Measurements from ENCODE around the gene ABCB8. TPM values are rescaled to one million over a fixed set of nuclear protein-coding genes. Genes with fewer than 3 reads are reported as not detected.

ABCB8 gene
- total RNA-seq, 1 donor from 2014 or later: 38.1 TPM

DNA sequence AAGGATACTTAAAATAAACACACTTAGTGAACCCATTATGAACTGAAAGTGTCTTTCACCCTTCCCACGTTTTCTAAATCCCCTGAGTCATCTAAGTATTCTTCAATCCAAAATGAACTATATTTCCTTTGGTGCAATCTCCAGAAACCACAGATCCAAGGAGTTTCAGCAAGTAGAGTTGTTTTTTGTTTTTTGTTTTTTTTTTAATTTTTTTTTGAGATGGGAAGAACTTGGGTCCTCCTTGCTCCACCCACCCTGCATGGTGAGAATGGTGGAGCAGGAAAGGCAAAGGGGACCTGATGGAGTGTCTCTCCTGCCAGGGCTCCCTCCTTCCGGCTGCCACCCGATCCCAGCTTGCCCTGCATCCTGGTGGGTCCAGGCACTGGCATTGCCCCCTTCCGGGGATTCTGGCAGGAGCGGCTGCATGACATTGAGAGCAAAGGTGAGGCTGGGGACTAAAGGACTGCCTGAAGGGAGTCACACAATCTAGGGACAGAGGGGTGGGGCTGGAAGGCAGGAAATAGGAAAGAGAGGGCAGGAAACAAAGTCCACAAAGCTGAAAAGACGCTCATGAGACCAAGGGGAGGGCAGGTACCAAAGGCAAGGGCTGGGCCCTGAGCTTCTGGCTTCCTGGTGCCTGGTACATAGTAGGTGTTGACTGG, 16.1 kb upstream of the ABCB8 start:
- H3K27me3 Mint-ChIP-seq (ENCODE audit: unreplicated experiment): peaks cover 3% of the 10 kb centered on the region
- H3K4me1 Mint-ChIP-seq (ENCODE audit: unreplicated experiment): peaks cover 23% of the 10 kb centered on the region
- H3K27ac Mint-ChIP-seq (ENCODE audit: unreplicated experiment): no peak overlapping the region
- H3K4me3 Mint-ChIP-seq (ENCODE audit: unreplicated experiment): no peak overlapping the region
- H3K9me3 Mint-ChIP-seq (ENCODE audit: unreplicated experiment): no peaks in the 10 kb centered on the region
- TF ChIP-seq, protein P1, sequence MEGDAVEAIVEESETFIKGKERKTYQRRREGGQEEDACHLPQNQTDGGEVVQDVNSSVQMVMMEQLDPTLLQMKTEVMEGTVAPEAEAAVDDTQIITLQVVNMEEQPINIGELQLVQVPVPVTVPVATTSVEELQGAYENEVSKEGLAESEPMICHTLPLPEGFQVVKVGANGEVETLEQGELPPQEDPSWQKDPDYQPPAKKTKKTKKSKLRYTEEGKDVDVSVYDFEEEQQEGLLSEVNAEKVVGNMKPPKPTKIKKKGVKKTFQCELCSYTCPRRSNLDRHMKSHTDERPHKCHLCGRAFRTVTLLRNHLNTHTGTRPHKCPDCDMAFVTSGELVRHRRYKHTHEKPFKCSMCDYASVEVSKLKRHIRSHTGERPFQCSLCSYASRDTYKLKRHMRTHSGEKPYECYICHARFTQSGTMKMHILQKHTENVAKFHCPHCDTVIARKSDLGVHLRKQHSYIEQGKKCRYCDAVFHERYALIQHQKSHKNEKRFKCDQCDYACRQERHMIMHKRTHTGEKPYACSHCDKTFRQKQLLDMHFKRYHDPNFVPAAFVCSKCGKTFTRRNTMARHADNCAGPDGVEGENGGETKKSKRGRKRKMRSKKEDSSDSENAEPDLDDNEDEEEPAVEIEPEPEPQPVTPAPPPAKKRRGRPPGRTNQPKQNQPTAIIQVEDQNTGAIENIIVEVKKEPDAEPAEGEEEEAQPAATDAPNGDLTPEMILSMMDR (IDR thresholded peaks at IDR 0.05): no peak
- DNase-seq (ENCODE audit: extremely low spot score, unreplicated experiment): no peak
- no peaks in the 10 kb centered on the region for H3K36me3 Mint-ChIP-seq (ENCODE audit: unreplicated experiment)

DNA sequence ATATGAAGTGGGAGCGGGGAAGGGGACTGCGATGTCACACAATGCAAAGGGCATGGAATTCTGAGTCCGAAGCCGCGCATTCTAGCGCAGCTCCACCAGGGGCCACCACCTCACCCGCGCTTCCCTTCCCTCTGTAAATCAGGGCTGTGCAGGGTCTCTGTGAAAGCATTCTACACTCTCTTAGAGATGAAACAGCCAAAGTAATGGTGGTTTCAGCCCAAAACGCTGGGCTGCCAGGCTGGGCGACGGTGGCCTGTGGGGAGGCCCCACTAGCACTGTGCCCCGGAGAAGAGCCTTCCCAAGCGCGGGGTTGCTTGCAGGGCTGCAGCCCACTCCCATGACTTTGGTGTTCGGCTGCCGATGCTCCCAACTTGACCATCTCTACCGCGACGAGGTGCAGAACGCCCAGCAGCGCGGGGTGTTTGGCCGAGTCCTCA, 15.3 kb upstream of the ABCB8 start:
- H3K27ac Mint-ChIP-seq (ENCODE audit: unreplicated experiment): no peak overlapping the region
- no peak for DNase-seq (ENCODE audit: extremely low spot score, unreplicated experiment)
- H3K4me1 Mint-ChIP-seq (ENCODE audit: unreplicated experiment): peaks cover 18% of the 10 kb centered on the region
- no peaks in the 10 kb centered on the region for H3K36me3 Mint-ChIP-seq (ENCODE audit: unreplicated experiment)
- H3K9me3 Mint-ChIP-seq (ENCODE audit: unreplicated experiment): no peaks in the 10 kb centered on the region
- no peak overlapping the region for H3K4me3 Mint-ChIP-seq (ENCODE audit: unreplicated experiment)
- peaks cover 3% of the 10 kb centered on the region for H3K27me3 Mint-ChIP-seq (ENCODE audit: unreplicated experiment)
- TF ChIP-seq, protein P1 (IDR thresholded peaks at IDR 0.05): peak; percentile 59

DNA sequence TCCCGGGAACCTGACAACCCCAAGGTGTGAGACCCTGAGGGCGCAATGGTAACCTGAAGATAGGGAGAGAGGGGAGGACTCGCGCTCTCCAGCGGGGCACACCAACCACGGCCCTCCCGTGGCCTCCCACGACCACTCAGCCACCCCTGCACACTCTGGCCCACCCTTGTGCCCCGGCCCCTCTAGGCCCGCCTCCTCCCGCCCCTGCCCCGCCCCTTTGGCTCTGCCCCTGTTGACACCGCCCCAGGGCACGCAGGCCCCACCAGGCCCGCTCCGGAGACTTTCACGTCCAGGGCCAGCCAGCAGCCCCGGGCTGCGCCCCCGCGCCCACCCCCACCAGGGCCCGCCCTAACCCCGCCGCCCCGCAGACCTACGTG, 14.9 kb upstream of the ABCB8 start:
- H3K4me1 Mint-ChIP-seq (ENCODE audit: unreplicated experiment): peaks cover 21% of the 10 kb centered on the region
- no peak overlapping the region for H3K27ac Mint-ChIP-seq (ENCODE audit: unreplicated experiment)
- H3K36me3 Mint-ChIP-seq (ENCODE audit: unreplicated experiment): no peaks in the 10 kb centered on the region
- DNase-seq (ENCODE audit: extremely low spot score, unreplicated experiment): no peak
- peaks cover 7% of the 10 kb centered on the region for H3K27me3 Mint-ChIP-seq (ENCODE audit: unreplicated experiment)
- no peaks in the 10 kb centered on the region for H3K9me3 Mint-ChIP-seq (ENCODE audit: unreplicated experiment)
- H3K4me3 Mint-ChIP-seq (ENCODE audit: unreplicated experiment): no peak overlapping the region
- TF ChIP-seq, protein P1 (IDR thresholded peaks at IDR 0.05): no peak

DNA sequence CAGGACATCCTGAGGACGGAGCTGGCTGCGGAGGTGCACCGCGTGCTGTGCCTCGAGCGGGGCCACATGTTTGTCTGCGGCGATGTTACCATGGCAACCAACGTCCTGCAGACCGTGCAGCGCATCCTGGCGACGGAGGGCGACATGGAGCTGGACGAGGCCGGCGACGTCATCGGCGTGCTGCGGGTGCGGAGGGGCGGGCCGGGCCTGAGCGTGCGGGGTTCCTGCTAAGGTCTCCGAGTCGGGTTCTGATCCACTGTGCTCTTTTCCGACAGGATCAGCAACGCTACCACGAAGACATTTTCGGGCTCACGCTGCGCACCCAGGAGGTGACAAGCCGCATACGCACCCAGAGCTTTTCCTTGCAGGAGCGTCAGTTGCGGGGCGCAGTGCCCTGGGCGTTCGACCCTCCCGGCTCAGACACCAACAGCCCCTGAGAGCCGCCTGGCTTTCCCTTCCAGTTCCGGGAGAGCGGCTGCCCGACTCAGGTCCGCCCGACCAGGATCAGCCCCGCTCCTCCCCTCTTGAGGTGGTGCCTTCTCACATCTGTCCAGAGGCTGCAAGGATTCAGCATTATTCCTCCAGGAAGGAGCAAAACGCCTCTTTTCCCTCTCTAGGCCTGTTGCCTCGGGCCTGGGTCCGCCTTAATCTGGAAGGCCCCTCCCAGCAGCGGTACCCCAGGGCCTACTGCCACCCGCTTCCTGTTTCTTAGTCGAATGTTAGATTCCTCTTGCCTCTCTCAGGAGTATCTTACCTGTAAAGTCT, 14.3 kb upstream of the ABCB8 start:
- H3K27me3 Mint-ChIP-seq (ENCODE audit: unreplicated experiment): peaks cover 9% of the 10 kb centered on the region
- DNase-seq (ENCODE audit: extremely low spot score, unreplicated experiment): no peak
- H3K4me1 Mint-ChIP-seq (ENCODE audit: unreplicated experiment): peaks cover 22% of the 10 kb centered on the region
- H3K36me3 Mint-ChIP-seq (ENCODE audit: unreplicated experiment): no peaks in the 10 kb centered on the region
- H3K9me3 Mint-ChIP-seq (ENCODE audit: unreplicated experiment): no peaks in the 10 kb centered on the region
- TF ChIP-seq, protein P1 (IDR thresholded peaks at IDR 0.05): no peak
- no peak overlapping the region for H3K4me3 Mint-ChIP-seq (ENCODE audit: unreplicated experiment)
- no peak overlapping the region for H3K27ac Mint-ChIP-seq (ENCODE audit: unreplicated experiment)

DNA sequence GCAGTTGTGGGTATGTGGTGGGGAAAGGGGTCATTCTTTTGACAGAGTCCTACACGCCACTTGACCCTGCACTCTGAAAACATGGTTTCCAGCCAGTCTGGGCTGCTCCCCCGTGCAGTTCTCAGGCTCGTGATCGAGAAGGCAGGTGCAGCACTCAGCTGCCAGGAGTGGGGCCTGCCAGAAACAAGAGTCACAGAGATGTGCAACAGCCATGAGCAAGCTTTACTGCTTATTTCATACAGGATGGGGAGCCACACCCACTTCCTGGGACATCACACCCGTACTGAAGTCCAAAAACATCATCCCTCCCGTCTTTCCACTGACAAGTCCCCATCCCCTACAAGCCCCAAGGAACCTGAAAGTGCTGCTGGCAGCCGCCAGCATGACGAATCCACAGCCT, 13.3 kb upstream of the ABCB8 start:
- DNase-seq (ENCODE audit: extremely low spot score, unreplicated experiment): no peak
- H3K4me3 Mint-ChIP-seq (ENCODE audit: unreplicated experiment): no peak overlapping the region
- H3K9me3 Mint-ChIP-seq (ENCODE audit: unreplicated experiment): no peaks in the 10 kb centered on the region
- no peaks in the 10 kb centered on the region for H3K36me3 Mint-ChIP-seq (ENCODE audit: unreplicated experiment)
- TF ChIP-seq, protein P1 (IDR thresholded peaks at IDR 0.05): no peak
- H3K27ac Mint-ChIP-seq (ENCODE audit: unreplicated experiment): no peak overlapping the region
- peaks cover 27% of the 10 kb centered on the region for H3K4me1 Mint-ChIP-seq (ENCODE audit: unreplicated experiment)
- peaks cover 14% of the 10 kb centered on the region for H3K27me3 Mint-ChIP-seq (ENCODE audit: unreplicated experiment)

Data from osteocyte (in vitro differentiated cells).